K562 (cell line): ENCODE measurements around the gene YPEL3. TPM values are rescaled to one million over a fixed set of nuclear protein-coding genes. Genes with fewer than 3 reads are reported as not detected.

Experiments
- CREB3 ChIP-seq: fragments of 450-650 bp; conservative IDR thresholded peaks from 2 replicates; pipeline ENCODE4 v1.6.1; 2016; ENCODE audit warnings: missing genetic modification characterization, low read depth, mild to moderate bottlenecking, missing compliant biosample characterization, moderate library complexity
- ELF2 ChIP-seq: fragments of 250-450 bp; sonication (Bioruptor Pico); IDR thresholded peaks from 2 replicates; pipeline ENCODE4 v1.5.0; 2021; ENCODE audit warnings: mild to moderate bottlenecking
- EP400 ChIP-seq: fragments of 450-650 bp; IDR thresholded peaks from 2 replicates; pipeline ENCODE4 v1.6.1; 2017; ENCODE audit warnings: antibody characterized with exemption, mild to moderate bottlenecking, moderate library complexity
- GATAD2B ChIP-seq: fragments of 450-650 bp; IDR thresholded peaks from 2 replicates; pipeline ENCODE4 v1.6.1; 2017; ENCODE audit warnings: mild to moderate bottlenecking, borderline replicate concordance
- IRF2 ChIP-seq: sonication (generic); formaldehyde crosslinking; IDR thresholded peaks from 2 replicates; pipeline ENCODE4 v1.8.1; 2022; ENCODE audit warnings: mild to moderate bottlenecking, missing genetic modification reagents
- KDM4B ChIP-seq, 2 experiments: fragments of 450-650 bp in 1 of 2; sonication (generic) in 1 of 2; IDR thresholded peaks; 2 replicates each; pipeline ENCODE4 v1.6.1; 2016 to 2017; ENCODE audit warnings: borderline replicate concordance in 2 of 2, antibody characterized with exemption in 1 of 2, low read depth in 1 of 2, mild to moderate bottlenecking in 1 of 2
- NBN ChIP-seq: fragments of 450-650 bp; IDR thresholded peaks from 2 replicates; pipeline ENCODE4 v1.6.1; 2016; ENCODE audit warnings: low read depth, mild to moderate bottlenecking
- NR2C2 ChIP-seq, 2 experiments: fragments of 200-800 bp in 1 of 2; sonication (Bioruptor generic) in 1 of 2; sonication (generic) in 1 of 2; formaldehyde crosslinking in 1 of 2; IDR thresholded peaks; 2 replicates each; pipeline versions ENCODE4 v1.6.1 to v1.8.0; 2016 to 2022; ENCODE audit warnings: mild to moderate bottlenecking in 1 of 2, missing compliant biosample characterization in 1 of 2, missing genetic modification characterization in 1 of 2, missing genetic modification reagents in 1 of 2
- NR2F6 ChIP-seq: fragments of 450-650 bp; formaldehyde crosslinking; IDR thresholded peaks from 2 replicates; pipeline ENCODE4 v1.4.0; 2020; ENCODE audit warnings: mild to moderate bottlenecking
- RNF2 ChIP-seq: sonication (generic); IDR thresholded peaks from 2 replicates; pipeline ENCODE4 v1.6.1; 2016
- SIX5 ChIP-seq, 2 experiments: IDR thresholded peaks; 2 replicates each; pipeline ENCODE4 v1.6.1; 2011; ENCODE audit warnings: low read length in 2 of 2, borderline replicate concordance in 1 of 2, low read depth in 1 of 2, mild to moderate bottlenecking in 1 of 2, moderate library complexity in 1 of 2; ENCODE audit not compliant: insufficient read depth in 1 of 2
- SMARCC2 ChIP-seq: fragments of 450-650 bp; IDR thresholded peaks from 2 replicates; pipeline ENCODE4 v1.6.1; 2017; ENCODE audit warnings: antibody characterized with exemption, moderate library complexity, mild to moderate bottlenecking, low read depth
- SPI1 ChIP-seq: IDR thresholded peaks from 2 replicates; pipeline ENCODE4 v1.6.1; 2011; ENCODE audit warnings: low read depth, low read length, control low read depth, borderline replicate concordance
- STAG1 ChIP-seq: sonication (generic); formaldehyde crosslinking; IDR thresholded peaks from 2 replicates; pipeline ENCODE4 v1.5.0; 2020; ENCODE audit warnings: missing genetic modification reagents, borderline replicate concordance
- TBL1XR1 ChIP-seq, 2 experiments: IDR thresholded peaks; 2 replicates each; pipeline ENCODE4 v1.6.1; 2012; ENCODE audit warnings: improper control_type of control experiment in 2 of 2, low read length in 2 of 2, mild to moderate bottlenecking in 1 of 2
- TFAM ChIP-seq: fragments of 250-450 bp; sonication (Bioruptor Pico); conservative IDR thresholded peaks from 2 replicates; pipeline ENCODE4 v1.5.0; 2021; ENCODE audit warnings: mild to moderate bottlenecking, moderate library complexity
- THRAP3 ChIP-seq: fragments of 450-650 bp; IDR thresholded peaks from 2 replicates; pipeline ENCODE4 v1.6.1; 2016; ENCODE audit warnings: mild to moderate bottlenecking, inconsistent platforms, borderline replicate concordance
- U2AF1 ChIP-seq: fragments of 200-400 bp; formaldehyde crosslinking; optimal IDR thresholded peaks from 2 replicates; pipeline ENCODE3; 2017; ENCODE audit warnings: mild to moderate bottlenecking, low read depth, low read length, moderate library complexity
- ZFP36 ChIP-seq: fragments of 150-350 bp; IDR thresholded peaks from 2 replicates; pipeline ENCODE4 v1.6.1; 2018; ENCODE audit warnings: low read length, low read depth; ENCODE audit not compliant: partially characterized antibody
- ZNF133 ChIP-seq: fragments of 250-450 bp; sonication (Bioruptor Pico); IDR thresholded peaks from 2 replicates; pipeline ENCODE4 v1.4.0; 2020; ENCODE audit warnings: mild to moderate bottlenecking
- ZNF184 ChIP-seq: sonication (generic); formaldehyde crosslinking; IDR thresholded peaks from 2 replicates; pipeline ENCODE4 v1.5.0; 2020; ENCODE audit warnings: missing genetic modification reagents
- ZNF239 ChIP-seq: fragments of 250-450 bp; sonication (Bioruptor Pico); IDR thresholded peaks from 2 replicates; pipeline ENCODE4 v1.4.0; 2020; ENCODE audit warnings: mild to moderate bottlenecking
- ZNF316 ChIP-seq: fragments of 450-650 bp; IDR thresholded peaks from 2 replicates; pipeline ENCODE4 v1.6.1; 2016
- ZZZ3 ChIP-seq: fragments of 450-650 bp; IDR thresholded peaks from 2 replicates; pipeline ENCODE4 v1.6.1; 2016; ENCODE audit warnings: antibody characterized with exemption, mild to moderate bottlenecking, moderate library complexity
- polyA plus RNA-seq, 8 experiments: library from polyadenylated mRNA; depleted of rRNA in 4 of 8; stranded (reverse) in 5 of 8; unstranded in 3 of 8; fragments of >200 nt; fragmentation: Nextera tagmentation in 2 of 8; fragmentation: Illumina TruSeq in 1 of 8; extraction: Ambion mirVana in 2 of 8; extraction: Trizol in 1 of 8; gene quantifications; 2 replicates each; pipeline versions ENCODE4 v1.2.1 to v1.2.3, GENCODE V29; 2011 to 2014; ENCODE audit warnings: inconsistent platforms in 1 of 8, missing spikeins in 1 of 8
- total RNA-seq, 7 experiments: library from RNA; depleted of rRNA in 6 of 7; stranded (reverse); fragments of >200 nt in 6 of 7; fragmentation: Illumina TruSeq in 2 of 7; extraction: Trizol in 2 of 7; gene quantifications; 2 replicates each; pipeline versions ENCODE4 v1.2.1 to v1.2.3, GENCODE V29; 2011 to 2021; ENCODE audit warnings: low replicate concordance in 1 of 7
- TF ChIP-seq, protein P1 (sequence below): IDR thresholded peaks from 2 replicates; pipeline ENCODE4 v1.6.1; 2012; ENCODE audit warnings: low read depth, low read length, improper control_type of control experiment, borderline replicate concordance

The YPEL3 gene
- total and polyA plus RNA-seq, 9 of the 15 experiments (the other 6 are each of a cell fraction or from before 2014, with no cell fraction given) = 0.41 to 15.0 (median 2.9) TPM

DNA sequence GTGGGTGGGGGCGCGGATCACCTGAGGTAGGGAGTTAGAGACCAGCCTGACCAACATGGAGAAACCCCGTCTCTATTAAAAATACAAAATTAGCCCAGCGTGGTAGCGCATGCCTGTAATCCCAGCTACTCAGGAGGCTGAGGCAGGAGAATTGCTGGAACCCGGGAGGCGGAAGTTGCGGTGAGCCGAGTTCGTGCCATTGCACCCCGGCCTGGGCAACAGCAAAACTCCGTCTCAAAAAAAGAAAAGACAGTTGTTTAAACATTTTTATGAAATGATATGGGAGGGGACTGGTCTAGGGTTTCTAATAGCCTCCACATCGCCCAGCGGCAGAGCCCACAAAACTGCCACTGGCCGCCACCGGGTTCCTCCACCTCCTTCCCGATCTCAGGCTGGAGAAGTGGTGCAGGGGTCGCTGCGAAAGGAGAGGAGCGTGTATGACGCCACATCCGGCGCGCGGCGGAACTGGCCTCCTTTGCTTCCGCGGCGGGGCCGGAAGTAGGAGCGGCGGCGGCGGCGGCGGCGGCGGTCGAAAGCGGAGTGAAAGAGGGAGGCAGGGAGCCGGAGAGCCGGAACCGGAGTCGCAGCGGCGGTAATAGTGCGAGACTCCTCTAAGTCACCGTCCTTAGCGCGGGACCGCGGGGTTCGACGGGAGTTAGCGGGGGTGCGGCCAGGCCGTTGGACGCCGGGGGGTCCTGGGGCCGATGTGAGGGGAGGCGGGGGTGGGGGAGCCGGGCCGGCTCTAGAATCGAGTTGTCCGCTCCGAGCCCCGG, 20.3 kb downstream of the YPEL3 start, which contains the start of gene PPP4C (continued):
- TF ChIP-seq CREB3 (no peak), SMARCC2 (no peak), EP400 (peak; percentile 73; the same call in 1 of the 2 replicates), U2AF1 (no peak), TFAM (CRISPR knock-in tag) (no peak), KDM4B (IDR thresholded peaks at IDR 0.05; ENCODE audit: borderline replicate concordance in 2 of 2, low read depth in 1 of 2) (peak in 1 of 2 experiments; percentile 78; a peak in 2 of 4 replicates), ZNF184 (CRISPR knock-in tag) (no peak), ZZZ3 (no peak), TBL1XR1 (IDR thresholded peaks at IDR 0.05; ENCODE audit: low read length in 2 of 2) (0 out of 4 replicates have a peak, but pooled peaks of 1 of the 2 experiments have one; percentile 17), ELF2 (CRISPR knock-in tag) (peak; percentile 80), GATAD2B (peak; percentile 59; the same call in 1 of the 2 replicates), ZFP36 (no peak), RNF2 (peak; percentile 38), STAG1 (0 out of 2 replicates have a peak, but pooled peaks have one; percentile 13), ZNF133 (CRISPR knock-in tag) (no peak), ZNF239 (CRISPR knock-in tag) (no peak), IRF2 (CRISPR knock-in tag) (no peak), ZNF316 (no peak), SIX5 (IDR thresholded peaks at IDR 0.05; ENCODE audit: borderline replicate concordance in 1 of 2, insufficient read depth in 1 of 2, low read depth in 1 of 2, low read length in 2 of 2) (0 out of 4 replicates have a peak, but pooled peaks of 1 of the 2 experiments have one; percentile 7), NBN (peak; percentile 37; the same call in 1 of the 2 replicates), NR2F6 (CRISPR knock-in tag) (no peak), NR2C2 (CRISPR knock-in tag; IDR thresholded peaks at IDR 0.05) (no peak), NR2C2 (tag; IDR thresholded peaks at IDR 0.05) (peak; percentile 83; the same call in 1 of the 2 replicates), THRAP3 (no peak), SPI1 (peak; percentile 57; the same call in 1 of the 2 replicates)
- TF ChIP-seq, protein P1, sequence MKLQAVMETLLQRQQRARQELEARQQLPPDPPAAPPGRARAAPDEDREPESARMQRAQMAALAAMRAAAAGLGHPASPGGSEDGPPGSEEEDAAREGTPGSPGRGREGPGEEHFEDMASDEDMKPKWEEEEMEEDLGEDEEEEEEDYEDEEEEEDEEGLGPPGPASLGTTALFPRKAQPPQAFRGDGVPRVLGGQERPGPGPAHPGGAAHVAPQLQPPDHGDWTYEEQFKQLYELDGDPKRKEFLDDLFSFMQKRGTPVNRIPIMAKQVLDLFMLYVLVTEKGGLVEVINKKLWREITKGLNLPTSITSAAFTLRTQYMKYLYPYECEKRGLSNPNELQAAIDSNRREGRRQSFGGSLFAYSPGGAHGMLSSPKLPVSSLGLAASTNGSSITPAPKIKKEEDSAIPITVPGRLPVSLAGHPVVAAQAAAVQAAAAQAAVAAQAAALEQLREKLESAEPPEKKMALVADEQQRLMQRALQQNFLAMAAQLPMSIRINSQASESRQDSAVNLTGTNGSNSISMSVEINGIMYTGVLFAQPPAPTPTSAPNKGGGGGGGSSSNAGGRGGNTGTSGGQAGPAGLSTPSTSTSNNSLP = no peak
